CD14-positive monocyte (primary cell): ENCODE data around the gene BORCS5. TPM values are rescaled to one million over a fixed set of nuclear protein-coding genes. Genes with fewer than 3 reads are reported as not detected.

ENCODE experiments used
- DNase-seq, 3 donors: peaks; one replicate each; pipeline ENCODE4 v3.0.0-alpha.2; 2011 to 2022
- H2AFZ ChIP-seq: 2 replicates; pipeline ENCODE4 v1.6.0; 2012; ENCODE audit warnings: mild to moderate bottlenecking, low read depth, low read length, inconsistent platforms; ENCODE audit not compliant: insufficient read depth, poor library complexity, severe bottlenecking
- H3K27ac ChIP-seq, 2 donors: 1 replicate in 1 of 2; 2 replicates in 1 of 2; pipeline ENCODE4 v1.5.1; 2012 to 2013; ENCODE audit warnings: low read length in 2 of 2, control low read depth in 1 of 2, inconsistent platforms in 1 of 2, low read depth in 1 of 2, mild to moderate bottlenecking in 1 of 2
- H3K27me3 ChIP-seq, 2 donors: one replicate each; pipeline versions ENCODE4 v1.6.0 to v1.6.1; 2011 to 2013; ENCODE audit warnings: low read length in 2 of 2; ENCODE audit not compliant: control insufficient read depth in 2 of 2, insufficient read depth in 2 of 2
- H3K36me3 ChIP-seq, 2 donors: replicated peaks in 1 of 2; 1 replicate in 1 of 2; 2 replicates in 1 of 2; pipeline versions ENCODE4 v1.5.1 to v1.6.1; 2012 to 2013; ENCODE audit warnings: low read length in 2 of 2, control low read depth in 1 of 2, inconsistent platforms in 1 of 2, mild to moderate bottlenecking in 1 of 2; ENCODE audit not compliant: insufficient read depth in 2 of 2, control insufficient read depth in 1 of 2
- H3K4me1 ChIP-seq, 2 donors: 1 replicate in 1 of 2; 2 replicates in 1 of 2; pipeline versions ENCODE4 v1.5.1 to v1.6.1; 2012 to 2013; ENCODE audit warnings: low read length in 2 of 2, control low read depth in 1 of 2, inconsistent platforms in 1 of 2, mild to moderate bottlenecking in 1 of 2, moderate library complexity in 1 of 2; ENCODE audit not compliant: insufficient read depth in 2 of 2, control insufficient read depth in 1 of 2
- H3K4me2 ChIP-seq: replicated peaks from 2 replicates; pipeline ENCODE3; 2012; ENCODE audit warnings: low read length, moderate library complexity, mild to moderate bottlenecking; ENCODE audit not compliant: poor library complexity, severe bottlenecking; ENCODE audit errors: extremely low read depth
- H3K4me3 ChIP-seq, 3 experiments: fragments of 200-600 bp in 1 of 3; sonication (generic) in 1 of 3; replicated peaks in 1 of 3; 1 replicate in 2 of 3; 2 replicates in 1 of 3; pipeline ENCODE4 v1.5.1; 2011 to 2013; ENCODE audit warnings: low read length in 3 of 3, mild to moderate bottlenecking in 3 of 3, control low read depth in 2 of 3, low read depth in 2 of 3, inconsistent platforms in 1 of 3, moderate library complexity in 1 of 3
- H3K79me2 ChIP-seq: 2 replicates; pipeline ENCODE4 v1.6.0; 2012; ENCODE audit warnings: mild to moderate bottlenecking, control low read depth, inconsistent platforms, low read length, moderate library complexity; ENCODE audit not compliant: insufficient read depth
- H3K9ac ChIP-seq: 2 replicates; pipeline ENCODE4 v1.6.0; 2017; ENCODE audit warnings: low read length, mild to moderate bottlenecking; ENCODE audit not compliant: insufficient read depth, poor library complexity, severe bottlenecking
- H3K9me3 ChIP-seq, 2 donors: replicated peaks in 1 of 2; 1 replicate in 1 of 2; 2 replicates in 1 of 2; pipeline versions ENCODE4 v1.5.1 to v1.6.1; 2012 to 2013; ENCODE audit warnings: low read length in 2 of 2, control low read depth in 1 of 2; ENCODE audit not compliant: control insufficient read depth in 1 of 2, insufficient read depth in 1 of 2
- H4K20me1 ChIP-seq: 2 replicates; pipeline ENCODE4 v1.6.0; 2012; ENCODE audit warnings: mild to moderate bottlenecking, low read length, control low read depth, moderate library complexity; ENCODE audit not compliant: insufficient read depth
- H3K27ac Mint-ChIP-seq, 7 donors: one replicate each; pipeline ENCODE4 v1.8.0; 2020; ENCODE audit warnings: mild to moderate bottlenecking in 7 of 7, mixed read lengths in 7 of 7, moderate library complexity in 6 of 7, inconsistent platforms in 2 of 7
- H3K27me3 Mint-ChIP-seq, 3 donors: one replicate each; pipeline ENCODE4 v1.8.0; 2021 to 2022; ENCODE audit warnings: low read depth in 3 of 3, mild to moderate bottlenecking in 3 of 3, mixed read lengths in 3 of 3, moderate library complexity in 3 of 3, inconsistent platforms in 1 of 3
- H3K36me3 Mint-ChIP-seq, 2 donors: one replicate each; pipeline ENCODE4 v1.8.0; 2020; ENCODE audit warnings: mixed read lengths in 2 of 2, inconsistent platforms in 1 of 2, mild to moderate bottlenecking in 1 of 2
- H3K4me1 Mint-ChIP-seq: one replicate; pipeline ENCODE4 v1.8.0; 2020; ENCODE audit warnings: mild to moderate bottlenecking, mixed read lengths
- H3K4me3 Mint-ChIP-seq, 2 donors: one replicate each; pipeline ENCODE4 v1.8.0; 2020; ENCODE audit warnings: mild to moderate bottlenecking in 2 of 2, mixed read lengths in 2 of 2, moderate library complexity in 1 of 2
- H3K9me3 Mint-ChIP-seq, 7 donors: one replicate each; pipeline ENCODE4 v1.8.0; 2020 to 2022; ENCODE audit warnings: mixed read lengths in 7 of 7, mild to moderate bottlenecking in 6 of 7, moderate library complexity in 6 of 7, inconsistent platforms in 2 of 7
- CTCF ChIP-seq: fragments of 200-600 bp; IDR thresholded peaks from one replicate; pipeline ENCODE4 v1.8.0; 2022; ENCODE audit warnings: antibody characterized with exemption, mild to moderate bottlenecking
- WGBS: methylation state at CpG from one replicate; pipeline ENCODE4 v1.1.5; 2013; ENCODE audit warnings: missing lambda C conversion rate; ENCODE audit not compliant: insufficient coverage; 5-methylcytosine and 5-hydroxymethylcytosine counted together
- intact Hi-C, 2 donors: fragments of 100-400 bp; cut with micrococcal nuclease; formaldehyde crosslinking; loops; one replicate each; pipeline versions ENCODE4 v1.15.0 to v1.15.1; 2023
- polyA plus RNA-seq, 3 donors: library from polyadenylated mRNA; depleted of rRNA in 1 of 3; unstranded in 2 of 3; stranded (reverse) in 1 of 3; fragments of 300-500 nt in 2 of 3; fragments of >200 nt in 1 of 3; fragmentation: Illumina TruSeq in 2 of 3; gene quantifications; 1 replicate in 2 of 3; 2 replicates in 1 of 3; pipeline ENCODE4 v1.2.3, GENCODE V29; 2012 to 2021

BORCS5 gene
- polyA plus RNA-seq, 3 donors, result 8.5 to 15.1 (median 9.6) TPM

- Histone ChIP-seq H3K9me3 (no peaks in the 10 kb centered on the region), H3K27ac (no peak overlapping the region), H2AFZ (no peak overlapping the region), H3K36me3 (no peaks in the 10 kb centered on the region), H3K4me1 (peaks cover 19 to 24% of the 10 kb centered on the region in 2 donors), H3K4me2 (no peak overlapping the region), H4K20me1 (no peaks in the 10 kb centered on the region), H3K9ac (no peak overlapping the region), H3K79me2 (no peaks in the 10 kb centered on the region), H3K27me3 (no peaks in the 10 kb centered on the region), H3K4me3 (no peak overlapping the region)
- H3K27me3 Mint-ChIP-seq, result peaks cover 0 to 1% (median 0%) of the 10 kb centered on the region in 3 donors
- H3K36me3 Mint-ChIP-seq, result peaks cover 0 to 5% of the 10 kb centered on the region in 2 donors
- no peaks in the 10 kb centered on the region for H3K9me3 Mint-ChIP-seq
- no peak overlapping the region for H3K4me3 Mint-ChIP-seq
- no CpG with 5 or more reads among the region's 8 CpGs for WGBS
- DNase-seq, result peak in 1 of 3 donors; percentile 14
- TF ChIP-seq CTCF, result no peak
- intact Hi-C loops, result loop anchor here in 1 of 2 donors (10.0 kb wide), 2 partner anchors 62 to 118 kb away; partner anchors contain the start of gene DUSP16
- H3K4me1 Mint-ChIP-seq, result peaks cover 26% of the 10 kb centered on the region
- peak overlapping the region in 4 of 7 donors; percentile 10 to 74 (median 24) for H3K27ac Mint-ChIP-seq
These were observed 90.4 kb downstream of the BORCS5 start for GRCh38 chr12:12447236-12447635.

- WGBS, result 90% methylated on average over 4 of the region's 10 CpGs
- Histone ChIP-seq H3K4me3 (no peak overlapping the region), H3K9ac (no peak overlapping the region), H3K27me3 (no peaks in the 10 kb centered on the region), H2AFZ (no peak overlapping the region), H3K4me2 (no peak overlapping the region), H3K9me3 (no peaks in the 10 kb centered on the region), H3K4me1 (peaks cover 19 to 24% of the 10 kb centered on the region in 2 donors), H4K20me1 (no peaks in the 10 kb centered on the region), H3K27ac (no peak overlapping the region), H3K36me3 (no peaks in the 10 kb centered on the region), H3K79me2 (no peaks in the 10 kb centered on the region)
- Mint-ChIP-seq H3K27ac (peak overlapping the region in 3 of 7 donors; percentile 23 to 75 (median 48)), H3K4me1 (peaks cover 26% of the 10 kb centered on the region), H3K36me3 (peaks cover 0 to 2% of the 10 kb centered on the region in 2 donors), H3K27me3 (peaks cover 0 to 1% (median 0%) of the 10 kb centered on the region in 3 donors), H3K9me3 (no peaks in the 10 kb centered on the region), H3K4me3 (no peak overlapping the region)
- intact Hi-C loops, result loop anchor here in 1 of 2 donors (10.0 kb wide), 2 partner anchors 63 to 117 kb away; partner anchors contain the start of gene DUSP16
- no peak for DNase-seq
- TF ChIP-seq CTCF, result no peak
These were observed 91.0 kb downstream of the BORCS5 start for GRCh38 chr12:12447837-12448236.
